ENCODE measurements around the gene APOA5. TPM values are rescaled to one million over a fixed set of nuclear protein-coding genes. Genes with fewer than 3 reads are reported as not detected.

APOA5 gene
- total and polyA plus RNA-seq, 2 of the 13 experiments (the other 11 are each of a cell fraction or from before 2014, with no cell fraction given) = 44.0 to 49.1 TPM

- TF ChIP-seq TIGD3 (CRISPR knock-in tag; IDR thresholded peaks at IDR 0.05; ENCODE audit: borderline replicate concordance) (no peak), ZNF790 (CRISPR knock-in tag; IDR thresholded peaks at IDR 0.05; ENCODE audit: borderline replicate concordance) (peak; percentile 75; the same call in 1 of the 2 replicates), BATF2 (CRISPR knock-in tag; IDR thresholded peaks at IDR 0.05) (no peak), CERS6 (CRISPR knock-in tag; IDR thresholded peaks at IDR 0.05) (no peak), SCMH1 (CRISPR knock-in tag; IDR thresholded peaks at IDR 0.05; ENCODE audit: borderline replicate concordance) (no peak), ZNF337 (CRISPR knock-in tag; IDR thresholded peaks at IDR 0.05; ENCODE audit: borderline replicate concordance, low read depth) (no peak), PAX8 (CRISPR knock-in tag; IDR thresholded peaks at IDR 0.05; ENCODE audit: borderline replicate concordance) (peak; percentile 88; the same call in 1 of the 2 replicates), ZNF34 (CRISPR knock-in tag; IDR thresholded peaks at IDR 0.05; ENCODE audit: borderline replicate concordance) (no peak), FOSL1 (CRISPR knock-in tag; IDR thresholded peaks at IDR 0.05; ENCODE audit: borderline replicate concordance) (no peak), ZNF615 (CRISPR knock-in tag; IDR thresholded peaks at IDR 0.05; ENCODE audit: borderline replicate concordance) (no peak), YEATS4 (CRISPR knock-in tag; IDR thresholded peaks at IDR 0.05; ENCODE audit: borderline replicate concordance) (0 out of 2 replicates have a peak, but pooled peaks have one; percentile 33), SKI (IDR thresholded peaks at IDR 0.05; ENCODE audit: partially characterized antibody) (peak; percentile 68), ELF1 (CRISPR knock-in tag; IDR thresholded peaks at IDR 0.05) (peak; percentile 18; the same call in 1 of the 2 replicates), TOPORS (CRISPR knock-in tag; IDR thresholded peaks at IDR 0.05) (peak; percentile 27; the same call in 1 of the 2 replicates), TARDBP (CRISPR knock-in tag; IDR thresholded peaks at IDR 0.05) (peak; percentile 52; the same call in 1 of the 2 replicates), ZNF761 (CRISPR knock-in tag; conservative IDR thresholded peaks at IDR 0.05) (peak; percentile 65; the same call in 1 of the 2 replicates), ZXDC (CRISPR knock-in tag; IDR thresholded peaks at IDR 0.05) (no peak; the same call in 1 of the 2 replicates), ZNF678 (CRISPR knock-in tag; IDR thresholded peaks at IDR 0.05) (no peak; the same call in 1 of the 2 replicates), FOXA3 (CRISPR knock-in tag; IDR thresholded peaks at IDR 0.05) (peak; percentile 64), ZNF543 (CRISPR knock-in tag; IDR thresholded peaks at IDR 0.05) (no peak)
- TF ChIP-seq, protein P1, sequence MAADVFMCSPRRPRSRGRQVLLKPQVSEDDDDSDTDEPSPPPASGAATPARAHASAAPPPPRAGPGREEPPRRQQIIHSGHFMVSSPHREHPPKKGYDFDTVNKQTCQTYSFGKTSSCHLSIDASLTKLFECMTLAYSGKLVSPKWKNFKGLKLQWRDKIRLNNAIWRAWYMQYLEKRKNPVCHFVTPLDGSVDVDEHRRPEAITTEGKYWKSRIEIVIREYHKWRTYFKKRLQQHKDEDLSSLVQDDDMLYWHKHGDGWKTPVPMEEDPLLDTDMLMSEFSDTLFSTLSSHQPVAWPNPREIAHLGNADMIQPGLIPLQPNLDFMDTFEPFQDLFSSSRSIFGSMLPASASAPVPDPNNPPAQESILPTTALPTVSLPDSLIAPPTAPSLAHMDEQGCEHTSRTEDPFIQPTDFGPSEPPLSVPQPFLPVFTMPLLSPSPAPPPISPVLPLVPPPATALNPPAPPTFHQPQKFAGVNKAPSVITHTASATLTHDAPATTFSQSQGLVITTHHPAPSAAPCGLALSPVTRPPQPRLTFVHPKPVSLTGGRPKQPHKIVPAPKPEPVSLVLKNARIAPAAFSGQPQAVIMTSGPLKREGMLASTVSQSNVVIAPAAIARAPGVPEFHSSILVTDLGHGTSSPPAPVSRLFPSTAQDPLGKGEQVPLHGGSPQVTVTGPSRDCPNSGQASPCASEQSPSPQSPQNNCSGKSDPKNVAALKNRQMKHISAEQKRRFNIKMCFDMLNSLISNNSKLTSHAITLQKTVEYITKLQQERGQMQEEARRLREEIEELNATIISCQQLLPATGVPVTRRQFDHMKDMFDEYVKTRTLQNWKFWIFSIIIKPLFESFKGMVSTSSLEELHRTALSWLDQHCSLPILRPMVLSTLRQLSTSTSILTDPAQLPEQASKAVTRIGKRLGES (CRISPR knock-in tag; IDR thresholded peaks at IDR 0.05; ENCODE audit: borderline replicate concordance) = no peak
These were observed 38.0 kb upstream of the APOA5 start, which contains the start of gene APOC3 (continued) for GRCh38 chr11:116829525-116830183.

Measured in HepG2 (cell line).